ENCODE measurements around the gene HPSE2. TPM values are rescaled to one million over a fixed set of nuclear protein-coding genes. Genes with fewer than 3 reads are reported as not detected.

HPSE2 gene
- total RNA-seq, 1 experiment from 2014 or later: 0.20 TPM

- H2BK5ac ChIP-seq (ENCODE audit: insufficient read length, low read length): no peak overlapping the region
- no peak overlapping the region for H2AFZ ChIP-seq (ENCODE audit: low read length)
- H3K9me3 ChIP-seq (ENCODE audit: control insufficient read depth, low read depth, low read length): no peaks in the 10 kb centered on the region
- H4K5ac ChIP-seq (ENCODE audit: insufficient read length, low read depth, low read length): no peak overlapping the region
- no peak for TF ChIP-seq CTCF (conservative IDR thresholded peaks at IDR 0.05)
- no peaks in the 10 kb centered on the region for H3K27me3 ChIP-seq (ENCODE audit: insufficient read depth, low read length)
- no CpG with 5 or more reads among the region's 4 CpGs for WGBS (ENCODE audit: extremely low coverage, insufficient read length, low lambda C conversion rate)
- no peak overlapping the region for H3K4ac ChIP-seq (ENCODE audit: low read depth, low read length)
- H3K14ac ChIP-seq (ENCODE audit: insufficient read depth, low read length): no peak overlapping the region
- no peak overlapping the region for H2BK120ac ChIP-seq (ENCODE audit: low read depth, low read length, poor library complexity, severe bottlenecking)
- no peak overlapping the region for H3K9ac ChIP-seq (ENCODE audit: extremely low read depth, insufficient read length, low read length)
- no peak overlapping the region for H3K4me2 ChIP-seq (ENCODE audit: insufficient read depth, insufficient read length, low read length)
- Mint-ChIP-seq H3K27me3 (ENCODE audit: low read depth) (no peaks in the 10 kb centered on the region), H3K9me3 (no peaks in the 10 kb centered on the region), H3K4me3 (no peak overlapping the region), H3K27ac (no peak overlapping the region), H3K36me3 (ENCODE audit: insufficient read depth in 1 of 3, low read depth in 3 of 3) (no peaks in the 10 kb centered on the region), H3K4me1 (peaks cover 9 to 19% of the 10 kb centered on the region in 2 experiments)
- H3K18ac ChIP-seq (ENCODE audit: insufficient read length, low read depth, low read length): no peak overlapping the region
- no peak overlapping the region for H2BK20ac ChIP-seq (ENCODE audit: low read depth, low read length, poor library complexity, severe bottlenecking)
- no peaks in the 10 kb centered on the region for H3K4me1 ChIP-seq (ENCODE audit: insufficient read depth, low read length)
- H3T11ph ChIP-seq (ENCODE audit: low read length): no peak overlapping the region
- H3K56ac ChIP-seq (ENCODE audit: insufficient read length, low read depth, low read length): no peak overlapping the region
- H2BK15ac ChIP-seq (ENCODE audit: low read depth, low read length): no peak overlapping the region
- H3K23ac ChIP-seq (ENCODE audit: insufficient read length, low read depth, low read length): no peak overlapping the region
- H4K8ac ChIP-seq (replicated peaks; ENCODE audit: insufficient read length, low read depth, low read length): no peak overlapping the region
- no peak overlapping the region for H2BK12ac ChIP-seq (ENCODE audit: insufficient read length, low read depth, low read length)
- DNase-seq: no peak
- H4K91ac ChIP-seq (ENCODE audit: insufficient read length, low read depth, low read length): no peak overlapping the region
- H3K27ac ChIP-seq (ENCODE audit: insufficient read length, low read depth, low read length): no peak overlapping the region
- no peaks in the 10 kb centered on the region for H3K79me1 ChIP-seq (ENCODE audit: insufficient read depth, low read depth, low read length, poor library complexity, severe bottlenecking)
- H3K79me2 ChIP-seq (ENCODE audit: insufficient read depth, low read length): no peaks in the 10 kb centered on the region
- no peak overlapping the region for H2AK5ac ChIP-seq (ENCODE audit: insufficient read length, low read length)
- no peaks in the 10 kb centered on the region for H4K20me1 ChIP-seq (ENCODE audit: control insufficient read depth, insufficient read depth, insufficient read length)
- no peaks in the 10 kb centered on the region for H3K23me2 ChIP-seq (ENCODE audit: insufficient read length, low read depth, low read length, poor library complexity, severe bottlenecking)
Observed at GRCh38 chr10:98576096-98576495, 659.6 kb downstream of the HPSE2 start.
